KG1 (cell line): ENCODE results near the gene MT2A.
"Not testable (repeated sequence)": the region's sequence is repeated elsewhere in the genome, so short reads cannot be mapped to it uniquely, and the experiment has no call there.

Experiments used
- DNase-seq: peaks from one replicate; lab custom pipeline; 2025; lab: John Stamatoyannopoulos, UW

MT2A gene

DNA sequence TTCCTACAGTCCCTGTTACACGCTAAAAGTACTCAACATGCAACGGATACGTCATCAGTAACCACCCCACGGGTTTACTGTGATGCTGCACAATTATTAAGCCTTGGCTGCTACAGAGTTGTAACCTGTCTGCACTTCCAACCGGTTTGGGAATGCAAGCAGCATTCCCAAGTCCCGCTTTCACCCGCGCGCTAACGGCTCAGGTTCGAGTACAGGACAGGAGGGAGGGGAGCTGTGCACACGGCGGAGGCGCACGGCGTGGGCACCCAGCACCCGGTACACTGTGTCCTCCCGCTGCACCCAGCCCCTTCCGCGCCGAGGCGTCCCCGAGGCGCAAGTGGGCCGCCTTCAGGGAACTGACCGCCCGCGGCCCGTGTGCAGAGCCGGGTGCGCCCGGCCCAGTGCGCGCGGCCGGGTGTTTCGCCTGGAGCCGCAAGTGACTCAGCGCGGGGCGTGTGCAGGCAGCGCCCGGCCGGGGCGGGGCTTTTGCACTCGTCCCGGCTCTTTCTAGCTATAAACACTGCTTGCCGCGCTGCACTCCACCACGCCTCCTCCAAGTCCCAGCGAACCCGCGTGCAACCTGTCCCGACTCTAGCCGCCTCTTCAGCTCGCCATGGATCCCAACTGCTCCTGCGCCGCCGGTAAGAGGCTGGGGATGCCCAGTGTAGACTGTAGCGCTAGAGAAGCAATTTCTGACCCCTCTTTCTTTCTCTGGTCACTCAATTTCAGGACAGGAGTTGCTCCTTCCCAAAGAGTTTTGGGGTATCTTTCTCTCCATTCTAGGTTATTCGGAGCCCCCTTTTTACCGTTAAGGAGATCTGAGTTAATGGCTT lies at the start of gene MT2A:
Gene MT2A, plus strand, starts transcription at position 542 of the 833 bp plus-strand sequence. Its CDS starts 72 bp downstream, at position 614.
- DNase-seq: peak; percentile 56

DNA sequence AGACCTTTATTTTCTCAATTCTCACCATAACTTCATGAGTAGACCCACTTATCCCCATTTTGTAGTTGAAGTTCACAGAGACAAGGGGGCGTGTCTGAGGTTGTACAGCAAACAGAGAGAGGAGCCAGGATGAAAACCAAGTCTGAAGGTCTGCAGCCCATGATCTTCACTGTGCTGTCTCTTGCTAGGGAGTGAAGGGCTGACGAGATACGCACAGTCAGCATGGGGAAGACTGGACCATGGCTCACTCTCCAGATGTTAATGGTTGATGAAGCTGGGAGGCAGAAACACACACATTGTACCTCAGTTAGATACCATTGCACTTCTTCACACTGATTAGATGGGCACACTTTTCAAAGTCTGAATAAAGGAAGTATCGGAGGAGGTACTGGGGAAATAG lies 49.3 kb upstream of the MT2A start:
- no peak for DNase-seq

DNA sequence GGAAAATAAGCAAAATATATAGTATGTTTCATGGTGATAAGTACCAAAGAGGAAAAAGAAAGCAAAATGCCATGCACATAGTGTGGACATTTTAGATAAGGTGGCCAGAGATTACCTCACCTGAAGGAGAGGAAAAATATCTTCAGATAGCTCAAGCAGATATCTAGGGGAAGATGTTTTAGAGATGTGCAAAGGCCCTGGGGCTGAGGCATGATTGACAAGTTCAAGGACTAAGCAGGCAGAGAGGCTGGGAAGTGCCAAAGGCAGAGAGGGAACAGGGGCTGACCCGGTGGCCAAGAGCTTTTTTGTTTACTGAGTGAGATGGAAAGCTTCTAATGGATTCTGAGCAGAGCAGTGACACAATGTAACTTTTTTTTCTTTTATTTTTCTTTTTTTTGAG lies 47.9 kb upstream of the MT2A start:
- DNase-seq: no peak

DNA sequence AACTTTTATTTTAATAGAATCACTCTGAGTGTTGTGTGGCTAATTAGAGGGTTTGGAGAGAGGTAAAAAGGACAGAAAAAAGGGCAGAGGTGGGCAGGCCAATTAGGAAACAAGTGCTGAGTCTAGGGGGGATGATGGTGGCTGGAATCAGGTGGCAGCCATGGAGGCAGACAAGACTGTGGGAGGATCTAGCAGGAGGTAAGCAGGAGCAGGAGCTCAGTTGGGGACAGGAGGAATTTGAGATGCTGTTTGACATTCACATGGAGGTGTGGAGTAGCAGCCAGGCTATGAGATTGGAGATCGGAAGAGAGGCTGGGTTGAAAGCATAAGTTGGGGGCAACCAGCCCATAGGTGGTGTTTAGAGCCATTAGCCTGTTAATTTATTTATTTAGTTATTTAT lies 47.3 kb upstream of the MT2A start:
- no peak for DNase-seq

DNA sequence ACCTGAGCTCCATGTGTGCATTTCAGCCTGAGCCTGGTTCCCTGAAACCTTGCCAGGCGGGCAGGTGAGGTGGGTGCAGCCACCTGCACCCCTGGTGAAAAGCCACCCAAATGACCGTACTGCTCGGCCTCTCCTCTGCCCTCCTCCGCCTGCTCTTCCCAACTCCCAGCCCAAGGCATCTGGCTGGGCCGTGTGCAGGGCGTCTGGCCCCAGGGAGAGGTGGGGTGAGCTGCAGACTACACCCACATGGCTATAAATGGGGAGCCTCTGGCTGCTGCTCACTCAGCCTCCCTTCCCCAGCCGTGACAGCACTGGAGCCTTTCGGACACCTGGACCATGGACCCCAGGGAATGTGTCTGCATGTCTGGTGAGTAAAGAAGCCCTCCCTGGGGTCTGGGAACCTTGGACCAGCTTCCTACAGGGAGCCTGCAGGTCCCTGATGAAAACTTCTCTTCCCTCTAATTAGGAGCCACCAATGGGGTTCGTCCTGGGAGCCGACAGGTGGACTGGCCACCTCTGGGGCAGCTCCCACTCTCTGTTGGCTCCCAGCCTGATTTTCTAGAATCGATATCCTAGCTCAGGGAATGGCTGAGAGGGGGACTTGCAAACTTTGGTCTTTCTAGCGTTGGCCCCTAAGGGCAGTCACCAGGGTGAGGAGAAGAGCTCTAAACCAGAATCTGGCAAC lies 43.4 kb upstream of the MT2A start, which contains the start of gene MT4:
Gene MT4, plus strand, starts transcription at position 281 of the 685 bp plus-strand sequence. Its CDS starts 56 bp downstream, at position 337.
- DNase-seq: no peak

DNA sequence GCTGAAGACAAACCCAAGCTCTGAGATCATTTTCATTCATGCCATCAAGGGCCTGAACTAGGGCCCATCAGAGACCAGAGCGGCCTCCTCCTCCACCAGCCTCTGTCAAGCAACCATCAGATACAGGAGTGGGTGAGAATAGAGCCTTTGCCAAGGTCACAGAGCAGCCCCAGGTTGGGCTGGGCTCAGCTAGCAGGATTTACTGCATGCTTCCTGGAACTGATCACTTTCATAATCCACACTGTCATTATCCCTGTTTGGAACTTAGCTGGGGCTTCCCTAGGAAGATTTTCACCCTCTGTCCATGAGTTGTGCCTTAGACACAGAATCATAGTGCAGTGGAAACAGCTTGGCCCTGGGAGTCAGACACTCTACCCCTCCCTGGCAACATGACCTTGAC lies 38.4 kb upstream of the MT2A start:
- no peak for DNase-seq

DNA sequence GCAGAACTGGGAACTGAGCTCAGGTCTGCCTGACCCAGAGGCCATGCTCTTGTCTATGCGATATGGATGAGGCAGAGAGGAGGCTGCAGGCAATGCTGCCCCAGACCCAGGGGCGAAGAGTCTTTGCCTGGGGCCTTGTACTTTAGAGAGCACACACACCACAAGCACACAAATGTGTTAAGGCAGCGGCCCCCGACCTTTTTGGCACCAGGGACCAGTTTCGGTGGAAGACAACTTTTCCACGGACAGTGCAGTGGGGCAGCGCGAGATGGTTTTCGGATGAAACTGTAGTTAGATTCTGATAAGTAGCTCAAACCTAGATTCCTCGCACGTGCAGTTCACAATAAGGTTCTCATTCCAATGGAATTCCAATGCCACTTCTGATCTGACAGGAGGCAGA lies 36.9 kb upstream of the MT2A start:
- DNase-seq: no peak

DNA sequence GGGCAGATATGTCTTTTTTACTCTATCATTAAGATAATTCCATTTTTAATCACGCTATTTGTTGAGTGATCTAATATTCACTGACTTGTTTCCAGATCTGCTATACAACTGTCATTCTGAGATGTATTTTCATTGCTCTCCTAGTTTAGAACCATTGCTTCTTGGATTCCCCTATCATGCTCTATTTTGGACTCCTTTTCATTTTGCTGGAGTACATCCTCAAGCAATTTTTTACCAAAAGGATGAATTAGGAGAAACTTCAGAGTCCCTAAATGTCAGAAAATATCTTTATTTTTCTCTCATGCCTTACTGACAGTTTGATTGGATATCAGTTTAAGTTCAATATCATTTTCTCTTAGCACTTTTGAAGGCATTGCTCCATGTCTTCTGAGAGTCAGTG lies 33.8 kb upstream of the MT2A start:
- DNase-seq: no peak

DNA sequence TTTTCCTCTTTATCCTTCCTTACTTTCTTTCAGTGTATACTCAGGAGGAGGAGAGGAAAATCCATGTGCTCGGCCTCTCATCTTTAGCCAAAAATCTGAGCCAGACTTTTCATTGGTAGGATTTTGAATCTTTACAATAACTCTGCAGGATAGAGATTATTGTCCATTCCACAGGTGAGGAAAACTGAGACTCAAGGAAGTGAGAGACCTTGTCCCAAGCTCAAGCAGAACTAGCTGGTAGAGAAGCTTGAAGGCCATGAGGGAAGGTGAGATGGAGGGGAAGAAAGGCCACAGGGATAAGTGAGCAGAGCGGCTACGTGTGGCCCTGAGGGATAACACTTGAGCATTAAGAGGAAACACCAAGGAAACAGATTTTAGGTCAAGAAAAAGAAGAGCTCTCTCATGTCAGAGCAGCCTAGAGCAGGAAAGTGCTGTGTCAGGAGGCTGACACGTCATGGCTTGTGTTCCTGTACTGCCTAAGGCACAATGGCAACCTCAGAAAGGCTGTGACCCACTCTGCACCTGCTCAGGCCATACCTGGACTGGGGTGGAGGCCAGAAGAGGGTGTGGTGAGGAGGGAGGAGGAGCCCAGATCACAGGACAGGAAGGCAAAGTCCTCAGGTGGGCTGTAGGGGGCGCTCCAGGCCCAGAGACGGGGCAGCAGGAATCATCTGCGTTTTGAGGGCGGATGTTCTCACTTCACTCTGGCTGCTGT lies 31.6 kb upstream of the MT2A start:
- DNase-seq: no peak

DNA sequence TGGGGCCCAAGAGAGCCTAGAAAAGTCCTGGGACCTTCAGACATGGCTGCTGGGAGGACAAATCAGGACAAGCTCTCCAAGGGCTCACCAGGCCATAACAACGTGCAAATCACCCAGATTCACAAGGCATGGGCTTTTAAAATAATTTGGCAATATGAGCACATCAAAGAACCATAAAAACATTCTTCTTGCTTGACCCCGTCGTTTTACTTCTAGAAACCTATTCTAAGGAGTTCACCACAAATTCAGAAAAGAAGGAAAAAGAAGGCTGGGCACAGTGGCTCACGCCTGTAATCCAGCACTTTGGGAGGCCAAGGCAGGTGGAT lies 31.1 kb upstream of the MT2A start:
- no peak for DNase-seq

DNA sequence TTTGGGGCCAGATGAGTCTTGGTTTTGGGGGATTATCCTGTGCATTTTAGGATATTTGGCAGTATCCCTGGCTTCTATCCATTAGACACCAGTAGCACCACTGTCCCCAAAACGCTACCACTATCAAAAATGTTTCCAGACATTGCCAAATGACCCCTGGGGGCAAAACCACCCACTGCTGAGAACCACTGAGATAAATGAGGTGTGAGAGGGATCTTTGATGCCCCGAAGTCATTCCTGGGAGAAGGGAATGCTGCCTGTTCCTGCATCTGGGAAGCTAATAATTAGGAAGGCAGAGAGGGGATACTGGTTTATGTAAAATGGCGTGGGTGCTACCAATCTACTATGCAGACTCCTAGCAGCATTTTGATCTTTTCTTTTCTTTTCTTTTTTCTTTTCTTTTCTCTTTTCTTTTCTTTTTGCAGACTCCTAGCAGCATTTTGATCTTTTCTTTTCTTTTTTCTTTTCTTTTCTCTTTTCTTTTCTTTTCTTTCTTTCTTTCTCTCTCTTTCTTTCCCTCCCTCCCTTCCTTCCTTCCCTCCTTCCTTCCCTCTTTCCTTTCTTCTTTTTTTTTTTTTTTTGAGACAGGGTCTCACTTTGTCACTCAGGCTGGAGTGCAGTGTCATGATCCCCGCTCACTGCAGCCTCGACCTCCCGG lies 27.9 kb upstream of the MT2A start:
- no peak for DNase-seq

DNA sequence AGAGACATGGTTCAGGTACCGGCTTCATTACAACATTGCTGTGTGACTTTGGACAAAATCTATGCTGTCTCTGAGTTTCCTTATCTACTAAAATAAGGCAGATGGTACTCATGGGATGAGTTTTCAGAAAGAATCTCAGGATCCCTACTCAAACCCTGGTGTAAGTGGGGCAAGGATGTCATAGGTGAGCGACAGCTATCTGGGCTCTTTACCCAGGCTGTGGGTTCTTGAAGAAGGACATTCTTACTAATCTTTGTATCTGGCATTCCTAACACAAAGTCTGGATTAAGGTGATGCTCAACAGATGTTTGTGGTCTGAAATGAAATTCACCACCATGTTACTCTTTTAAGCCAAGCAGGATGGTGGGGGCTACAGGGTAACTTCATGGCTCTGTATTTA lies 25.5 kb upstream of the MT2A start:
- DNase-seq: not testable (repeated sequence)

DNA sequence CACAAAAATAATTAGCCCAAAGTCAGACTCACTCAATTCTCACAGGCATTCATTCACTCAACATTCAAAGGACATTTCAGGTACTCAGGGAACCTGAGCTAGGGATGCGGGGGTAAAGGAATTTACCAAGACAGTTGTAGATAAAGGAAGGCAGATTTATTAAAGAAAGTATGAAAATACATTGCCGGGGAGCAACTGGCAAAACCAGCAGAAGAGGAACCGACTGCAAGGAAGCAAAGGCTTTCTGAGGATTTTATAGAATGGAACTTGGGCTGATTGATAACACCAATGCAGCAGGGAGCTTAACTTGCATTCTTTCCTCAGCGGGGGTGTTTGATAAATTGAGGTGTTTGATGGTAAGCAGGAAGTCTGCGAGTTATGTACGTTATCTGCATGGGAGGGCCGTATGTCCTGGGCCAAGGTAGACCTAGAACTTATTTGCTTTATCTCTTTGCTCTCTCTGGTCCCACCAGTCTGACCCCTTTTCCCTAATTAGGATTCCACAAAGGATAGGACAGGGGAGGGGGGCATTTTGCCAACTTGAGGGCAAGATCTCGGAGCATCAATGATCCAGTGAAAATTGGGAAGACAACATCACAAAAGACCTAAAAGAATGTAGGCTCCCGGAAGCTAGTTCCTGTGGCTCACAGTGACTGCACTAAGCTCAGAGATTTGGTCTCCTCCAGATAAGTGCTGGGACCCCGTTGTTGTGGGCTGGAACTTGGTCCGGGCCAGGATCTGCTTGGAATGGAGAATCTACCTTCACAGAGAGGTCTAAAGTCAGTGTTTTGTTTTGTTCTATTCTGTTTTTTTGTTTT lies 24.8 kb upstream of the MT2A start:
- DNase-seq: no peak

DNA sequence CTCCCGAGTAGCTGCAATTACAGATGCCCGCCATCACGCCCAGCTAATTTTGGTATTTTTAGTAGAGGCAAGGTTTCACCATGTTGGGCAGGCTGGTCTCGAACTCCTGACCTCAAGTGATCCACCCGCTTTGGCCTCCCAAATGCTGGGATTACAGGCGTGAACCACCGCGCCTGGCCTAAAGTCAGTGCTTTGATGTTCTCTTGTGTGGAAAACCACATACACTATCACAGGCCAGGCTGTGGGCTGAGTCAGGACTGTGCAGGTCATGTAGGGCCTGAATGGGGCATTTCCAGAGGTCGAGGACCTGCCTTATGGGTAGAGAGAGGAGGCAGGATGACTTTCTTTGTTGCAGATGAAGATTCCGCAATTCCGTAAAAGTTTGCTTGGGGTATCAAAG lies 24.1 kb upstream of the MT2A start:
- DNase-seq: no peak

DNA sequence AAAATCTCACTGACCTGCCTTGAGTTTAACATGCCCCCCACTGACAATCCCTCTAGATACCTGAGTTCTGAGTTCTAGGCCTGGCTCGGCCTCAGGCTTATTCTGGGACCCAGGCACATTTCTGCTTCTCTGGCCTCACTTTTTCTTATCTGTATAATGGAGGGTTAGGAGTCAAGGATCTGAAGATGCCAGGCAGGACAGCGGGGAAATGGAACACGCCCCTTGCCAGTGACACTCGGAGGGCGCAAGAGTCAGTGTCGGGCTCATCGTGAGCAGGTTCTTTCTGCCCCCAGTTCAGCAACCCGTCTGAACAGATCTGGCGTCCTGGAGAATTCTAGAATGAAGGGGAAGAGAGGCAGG lies 19.6 kb upstream of the MT2A start:
- DNase-seq: no peak

DNA sequence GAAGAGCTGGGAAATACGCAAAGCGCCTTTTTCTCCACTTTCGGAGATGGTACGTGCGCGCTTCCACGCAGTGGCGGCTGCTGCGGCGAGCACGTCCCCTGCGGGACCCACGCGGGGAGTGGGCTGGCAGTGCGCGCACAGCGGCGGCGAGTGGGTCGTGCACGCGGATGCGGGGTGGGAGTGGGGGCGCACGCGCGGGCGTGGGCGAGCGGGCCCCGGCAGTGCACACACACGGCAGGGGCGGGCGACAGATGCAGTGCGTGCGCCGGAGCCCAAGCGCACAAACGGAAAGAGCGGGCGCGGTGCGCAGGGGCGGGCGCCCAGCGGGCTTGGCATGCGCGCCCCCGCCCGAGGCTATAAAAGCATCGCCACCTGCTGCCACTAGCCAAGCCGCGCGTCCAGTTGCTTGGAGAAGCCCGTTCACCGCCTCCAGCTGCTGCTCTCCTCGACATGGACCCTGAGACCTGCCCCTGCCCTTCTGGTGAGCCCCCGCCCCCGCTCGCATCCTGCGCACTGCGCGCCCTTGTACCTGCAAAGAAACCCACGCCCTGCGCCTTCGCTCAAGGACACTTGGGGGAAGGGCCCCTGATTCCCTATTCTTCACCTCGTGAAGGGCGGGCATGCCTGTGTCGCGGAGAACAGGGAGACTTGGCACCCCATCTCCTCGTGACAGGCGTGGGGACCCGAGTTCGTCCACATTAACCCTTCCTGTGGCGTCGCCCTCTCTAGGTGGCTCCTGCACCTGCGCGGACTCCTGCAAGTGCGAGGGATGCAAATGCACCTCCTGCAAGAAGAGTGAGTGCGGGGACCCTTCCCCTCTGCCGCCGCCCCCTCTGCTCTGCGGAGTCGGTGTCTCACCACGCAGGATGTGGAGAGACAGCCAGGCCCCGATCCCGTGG lies 19.0 kb upstream of the MT2A start, which contains the start of gene MT3:
Gene MT3, plus strand, starts transcription at position 388 of the 899 bp plus-strand sequence. Its CDS starts 63 bp downstream, at position 451.
- DNase-seq: no peak

DNA sequence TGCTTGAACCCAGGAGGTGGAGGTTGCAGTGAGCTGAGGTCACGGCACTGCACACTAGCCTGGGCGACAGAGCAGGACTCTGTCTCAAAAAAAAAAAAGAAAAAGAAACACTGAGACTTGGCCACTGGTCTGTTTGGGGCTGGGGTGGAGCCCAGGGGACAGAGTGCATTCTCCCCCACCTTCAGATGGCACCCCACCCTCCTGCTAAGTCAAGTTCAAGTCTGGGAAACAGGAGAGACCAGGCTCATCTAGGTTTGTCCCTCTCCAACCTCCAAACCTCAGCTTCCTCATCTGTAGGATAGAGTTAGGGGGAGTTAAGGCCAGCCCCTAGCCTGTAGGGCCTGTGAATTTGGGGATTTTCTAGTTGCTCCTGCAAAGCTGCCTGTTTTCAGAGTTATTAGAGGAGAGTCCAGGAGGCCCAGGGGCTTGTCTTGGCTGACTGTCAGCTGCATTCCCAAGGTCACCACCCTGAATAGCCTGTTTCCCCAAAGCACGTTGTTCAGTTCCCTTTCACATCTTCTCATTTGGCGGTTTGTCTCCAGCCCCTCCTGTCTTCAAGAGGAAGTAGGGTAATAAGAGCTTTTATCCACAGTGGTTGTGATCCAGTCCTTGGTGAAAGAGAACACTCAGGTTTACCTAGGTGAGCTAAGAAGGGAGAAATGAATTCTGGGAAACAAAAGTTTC lies 16.9 kb upstream of the MT2A start:
- no peak for DNase-seq

DNA sequence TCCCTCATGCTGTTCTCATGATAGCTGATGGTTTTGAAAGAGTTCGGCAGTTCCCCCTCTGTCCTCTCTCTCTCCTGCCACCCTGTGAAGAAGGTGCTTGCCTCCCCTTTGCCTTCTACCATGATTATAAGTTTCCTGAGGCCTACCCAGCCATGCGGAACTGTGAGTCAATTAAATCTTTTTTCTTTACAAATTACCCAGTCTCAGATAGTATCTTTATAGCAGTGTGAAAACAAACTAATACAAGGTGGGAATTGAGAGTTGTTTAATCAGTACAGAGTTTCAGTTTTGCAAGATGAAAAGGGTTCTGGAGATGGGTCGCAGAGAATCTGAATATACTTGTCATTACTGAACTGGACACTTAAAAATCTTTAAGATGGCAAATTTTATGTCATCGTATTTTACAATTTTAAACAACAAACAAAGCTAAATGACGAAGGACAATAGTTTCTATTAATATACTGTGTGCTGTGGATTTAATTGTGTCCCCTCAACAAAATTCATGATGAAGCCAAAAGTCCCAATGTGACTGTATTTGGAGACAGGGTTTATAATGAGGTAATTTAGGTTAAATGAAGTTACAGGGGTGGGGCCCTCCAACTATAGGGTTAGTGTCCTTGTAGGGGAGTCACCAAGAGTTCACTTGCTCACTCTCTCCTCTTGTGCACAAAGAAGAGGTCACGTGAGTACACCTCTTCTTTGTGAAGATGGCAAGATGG lies 14.7 kb upstream of the MT2A start:
- no peak for DNase-seq

DNA sequence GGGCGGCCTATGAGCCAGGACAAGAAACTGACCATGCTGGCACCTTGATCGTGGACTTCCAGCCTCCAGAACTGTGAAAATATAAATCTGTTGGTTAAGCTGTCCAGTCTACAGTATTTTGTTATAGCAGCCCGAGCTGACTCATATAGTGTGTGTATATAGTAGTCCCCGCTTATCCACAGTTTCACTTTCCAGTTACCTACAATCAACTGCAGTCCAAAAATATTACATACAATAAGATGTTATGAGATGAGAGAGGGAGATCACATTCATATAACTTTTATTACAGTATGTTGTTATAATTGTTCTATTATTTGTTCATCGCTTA lies 14.1 kb upstream of the MT2A start:
- DNase-seq: no peak
